ENCODE measurements around the gene CNTNAP2.

- TF ChIP-seq CTCF (IDR thresholded peaks at IDR 0.05 in 2 of 3, conservative IDR thresholded peaks at IDR 0.05 in 1 of 3; ENCODE audit: insufficient read depth in 2 of 3, low read depth in 1 of 3, low read length in 3 of 3) (no peak), IRF2 (CRISPR knock-in tag; IDR thresholded peaks at IDR 0.05) (no peak), ETS1 (conservative IDR thresholded peaks at IDR 0.05; ENCODE audit: control insufficient read depth, low read depth, low read length) (no peak), ZKSCAN1 (IDR thresholded peaks at IDR 0.05; ENCODE audit: low read depth, low read length) (no peak)
Observed at GRCh38 chr7:148402159-148402558, 2285.6 kb downstream of the CNTNAP2 start.
